Measurements from ENCODE around the gene RIPPLY3. TPM values are rescaled to one million over a fixed set of nuclear protein-coding genes. Genes with fewer than 3 reads are reported as not detected.
A peak's percentile ranks its signal among the peaks of the same experiment; 100 is the strongest.

The RIPPLY3 gene
- total RNA-seq, 1 donor from 2014 or later: 17.9 TPM

DNA sequence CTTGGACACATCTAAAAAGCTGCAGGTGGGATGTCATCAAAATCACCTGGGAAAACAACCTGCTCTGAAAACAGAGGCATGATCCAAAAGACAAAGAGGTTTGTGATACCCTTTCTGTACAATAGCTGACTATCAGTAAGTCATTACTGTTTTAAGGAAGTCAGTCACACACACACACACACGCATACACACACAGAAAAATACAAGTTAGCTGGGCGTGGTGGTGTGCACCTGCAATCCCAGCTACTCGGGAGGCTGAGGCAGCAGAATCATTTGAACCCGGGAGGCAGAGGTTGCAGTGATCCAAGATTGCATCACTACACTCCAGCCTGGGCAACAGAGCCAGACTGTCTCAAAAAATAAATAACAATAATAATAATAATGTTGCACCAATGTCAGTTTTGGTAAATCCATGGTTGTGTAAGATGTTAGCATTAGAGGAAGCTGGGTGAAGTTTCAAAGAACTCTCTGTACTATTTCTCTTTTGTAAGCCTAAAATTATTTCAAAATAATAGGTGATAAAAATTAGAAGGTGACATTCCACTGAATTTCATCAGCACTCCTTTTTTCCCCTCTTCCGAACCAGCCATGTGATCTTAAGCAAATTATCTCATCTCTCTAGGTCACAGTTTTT lies 30.2 kb upstream of the RIPPLY3 start:
- Mint-ChIP-seq H3K4me3 (ENCODE audit: low read depth) (no peak overlapping the region), H3K36me3 (ENCODE audit: insufficient read depth) (peaks cover 3% of the 10 kb centered on the region), H3K9me3 (ENCODE audit: low read depth) (no peaks in the 10 kb centered on the region), H3K27me3 (no peaks in the 10 kb centered on the region), H3K4me1 (ENCODE audit: low read depth) (peaks cover 20% of the 10 kb centered on the region), H3K27ac (no peak overlapping the region)
- DNase-seq (ENCODE audit: low spot score, unreplicated experiment): no peak
- TF ChIP-seq, protein P1, sequence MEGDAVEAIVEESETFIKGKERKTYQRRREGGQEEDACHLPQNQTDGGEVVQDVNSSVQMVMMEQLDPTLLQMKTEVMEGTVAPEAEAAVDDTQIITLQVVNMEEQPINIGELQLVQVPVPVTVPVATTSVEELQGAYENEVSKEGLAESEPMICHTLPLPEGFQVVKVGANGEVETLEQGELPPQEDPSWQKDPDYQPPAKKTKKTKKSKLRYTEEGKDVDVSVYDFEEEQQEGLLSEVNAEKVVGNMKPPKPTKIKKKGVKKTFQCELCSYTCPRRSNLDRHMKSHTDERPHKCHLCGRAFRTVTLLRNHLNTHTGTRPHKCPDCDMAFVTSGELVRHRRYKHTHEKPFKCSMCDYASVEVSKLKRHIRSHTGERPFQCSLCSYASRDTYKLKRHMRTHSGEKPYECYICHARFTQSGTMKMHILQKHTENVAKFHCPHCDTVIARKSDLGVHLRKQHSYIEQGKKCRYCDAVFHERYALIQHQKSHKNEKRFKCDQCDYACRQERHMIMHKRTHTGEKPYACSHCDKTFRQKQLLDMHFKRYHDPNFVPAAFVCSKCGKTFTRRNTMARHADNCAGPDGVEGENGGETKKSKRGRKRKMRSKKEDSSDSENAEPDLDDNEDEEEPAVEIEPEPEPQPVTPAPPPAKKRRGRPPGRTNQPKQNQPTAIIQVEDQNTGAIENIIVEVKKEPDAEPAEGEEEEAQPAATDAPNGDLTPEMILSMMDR (IDR thresholded peaks at IDR 0.05; ENCODE audit: unreplicated experiment): no peak

DNA sequence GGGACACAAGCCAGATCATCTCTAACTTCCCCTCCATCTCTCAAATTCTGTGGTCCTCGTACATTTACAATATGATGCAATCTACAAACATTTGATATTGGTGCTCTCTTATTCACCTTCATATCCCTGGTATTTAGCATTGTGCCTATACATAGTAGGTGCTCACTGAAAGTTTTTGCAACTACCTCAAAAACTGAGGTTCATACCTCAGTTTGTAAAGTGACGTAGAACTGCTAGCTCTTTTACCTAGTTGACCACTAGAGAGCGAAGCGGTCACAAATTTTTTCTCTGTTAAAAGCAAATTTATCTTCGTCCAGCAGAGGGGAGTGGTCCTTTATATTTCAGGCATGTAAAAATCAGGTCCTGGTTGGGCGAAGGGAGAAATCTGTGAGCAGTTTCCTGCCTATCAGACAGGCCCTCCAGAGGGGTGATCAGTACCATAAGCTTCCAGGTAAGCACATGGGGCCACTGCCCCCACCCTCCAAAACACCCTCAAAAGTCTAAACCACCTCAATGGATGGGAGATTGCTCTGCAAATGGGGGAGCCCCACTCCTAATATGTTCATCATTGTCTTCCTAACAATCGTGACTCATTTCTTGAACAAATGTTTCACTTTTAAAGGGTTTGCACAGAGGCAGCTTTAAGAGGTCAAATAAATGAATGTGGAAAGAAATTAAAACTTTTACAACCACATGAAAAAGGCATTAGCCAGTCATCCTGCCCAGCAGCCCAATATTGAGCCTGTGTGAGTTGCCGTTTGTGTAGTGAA lies 29.4 kb upstream of the RIPPLY3 start:
- peaks cover 20% of the 10 kb centered on the region for H3K4me1 Mint-ChIP-seq (ENCODE audit: low read depth)
- no peak for DNase-seq (ENCODE audit: low spot score, unreplicated experiment)
- H3K36me3 Mint-ChIP-seq (ENCODE audit: insufficient read depth): peaks cover 2% of the 10 kb centered on the region
- no peak overlapping the region for H3K27ac Mint-ChIP-seq
- TF ChIP-seq, protein P1 (IDR thresholded peaks at IDR 0.05; ENCODE audit: unreplicated experiment): peak; percentile 65
- H3K9me3 Mint-ChIP-seq (ENCODE audit: low read depth): no peaks in the 10 kb centered on the region
- no peaks in the 10 kb centered on the region for H3K27me3 Mint-ChIP-seq
- no peak overlapping the region for H3K4me3 Mint-ChIP-seq (ENCODE audit: low read depth)

DNA sequence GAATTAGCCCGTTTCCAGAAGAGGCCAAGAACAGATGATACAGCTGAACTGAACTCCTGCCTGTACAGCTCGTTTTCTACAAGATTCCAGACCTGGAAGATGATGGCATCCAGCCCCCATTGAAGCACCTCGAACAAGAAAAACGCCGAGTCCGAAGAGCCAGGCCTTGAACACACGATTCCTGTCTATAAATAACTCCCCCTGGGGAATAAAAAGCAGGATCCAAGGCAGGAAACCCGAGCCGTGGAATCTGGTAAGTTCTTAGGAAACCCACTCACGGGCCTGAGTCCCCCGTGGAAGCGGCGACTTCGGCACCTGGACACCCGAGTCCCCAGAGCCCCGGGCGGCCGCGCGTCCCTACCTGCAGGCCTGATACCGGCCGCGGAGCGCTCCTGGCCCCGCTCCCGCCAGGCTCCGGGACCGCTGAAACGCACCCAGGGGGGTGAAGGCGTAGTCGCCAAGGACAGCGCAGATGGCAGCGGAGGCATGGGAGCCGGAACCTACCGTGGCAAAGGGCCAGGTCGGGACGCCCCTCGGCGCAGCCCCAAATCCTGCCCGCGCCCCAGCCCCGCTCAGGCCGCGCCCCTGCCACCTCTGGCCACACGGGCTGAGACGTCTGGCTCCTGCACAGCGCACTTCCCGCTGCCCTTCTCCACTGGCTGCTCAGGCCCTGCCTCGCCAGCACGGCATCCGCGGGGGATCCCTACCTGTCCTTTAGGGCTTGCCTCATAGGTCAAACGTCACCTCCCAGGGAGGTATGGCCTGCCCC lies 26.0 kb upstream of the RIPPLY3 start:
- TF ChIP-seq, protein P1 (IDR thresholded peaks at IDR 0.05; ENCODE audit: unreplicated experiment): no peak
- DNase-seq (ENCODE audit: low spot score, unreplicated experiment): peak; percentile 20
- Mint-ChIP-seq H3K36me3 (ENCODE audit: insufficient read depth) (no peaks in the 10 kb centered on the region), H3K4me3 (ENCODE audit: low read depth) (peak overlapping the region; percentile 72), H3K9me3 (ENCODE audit: low read depth) (no peaks in the 10 kb centered on the region), H3K27ac (peak overlapping the region; percentile 82), H3K4me1 (ENCODE audit: low read depth) (peaks cover 16% of the 10 kb centered on the region), H3K27me3 (no peaks in the 10 kb centered on the region)

DNA sequence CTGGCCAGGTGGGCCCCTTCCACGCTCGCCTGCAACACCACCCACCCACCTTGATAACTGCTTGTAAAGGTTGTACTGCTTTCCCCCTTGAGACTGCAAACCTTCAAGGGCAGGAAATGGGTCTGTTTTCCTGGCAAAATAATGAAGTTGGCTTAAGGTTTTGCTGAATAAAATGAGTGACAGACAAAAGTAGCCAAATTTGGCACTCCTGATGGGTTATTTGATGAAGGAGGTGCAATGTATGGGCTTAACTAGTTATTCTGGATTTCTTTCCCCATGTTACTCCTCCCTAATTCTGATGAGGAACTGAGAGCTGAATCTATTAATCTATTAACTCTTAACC lies 25.5 kb upstream of the RIPPLY3 start:
- no peaks in the 10 kb centered on the region for H3K9me3 Mint-ChIP-seq (ENCODE audit: low read depth)
- no peaks in the 10 kb centered on the region for H3K27me3 Mint-ChIP-seq
- peak overlapping the region; percentile 72 for H3K4me3 Mint-ChIP-seq (ENCODE audit: low read depth)
- peaks cover 16% of the 10 kb centered on the region for H3K4me1 Mint-ChIP-seq (ENCODE audit: low read depth)
- DNase-seq (ENCODE audit: low spot score, unreplicated experiment): no peak
- H3K27ac Mint-ChIP-seq: peak overlapping the region; percentile 82
- TF ChIP-seq, protein P1 (IDR thresholded peaks at IDR 0.05; ENCODE audit: unreplicated experiment): no peak
- no peaks in the 10 kb centered on the region for H3K36me3 Mint-ChIP-seq (ENCODE audit: insufficient read depth)

DNA sequence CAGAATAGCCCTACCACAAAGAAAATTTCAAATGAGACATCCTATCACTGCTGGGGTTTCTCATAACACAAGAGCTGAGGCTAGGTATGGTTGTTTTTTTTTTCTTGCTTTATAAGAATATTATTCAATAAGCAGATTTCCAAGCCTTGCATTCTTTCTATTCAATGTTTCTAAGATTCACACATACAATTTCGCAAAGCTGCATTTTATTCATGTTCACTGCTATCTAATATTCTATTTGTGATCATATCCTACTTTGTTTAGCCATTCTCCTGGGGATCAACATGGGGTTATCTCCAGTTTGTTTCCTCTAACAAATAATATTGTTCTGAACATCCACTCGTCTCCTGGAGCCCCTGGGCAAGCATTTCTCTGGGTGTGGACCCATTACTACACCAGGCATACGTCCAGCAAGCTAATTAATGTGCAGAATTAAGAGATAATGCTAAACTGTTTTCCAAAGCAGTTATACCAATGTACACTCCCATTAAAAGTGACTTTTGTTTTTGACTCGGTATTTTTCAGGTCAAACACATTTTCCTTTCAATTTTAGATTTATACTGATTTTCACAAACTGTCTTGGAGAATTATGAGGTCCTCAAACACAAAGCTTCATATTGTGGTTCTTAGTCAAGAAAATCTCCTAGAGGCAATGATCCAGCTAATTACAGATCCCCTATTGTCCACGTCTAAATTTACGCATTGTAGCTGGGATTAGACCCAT lies 24.4 kb upstream of the RIPPLY3 start:
- Mint-ChIP-seq H3K4me3 (ENCODE audit: low read depth) (no peak overlapping the region), H3K27me3 (no peaks in the 10 kb centered on the region), H3K27ac (no peak overlapping the region), H3K9me3 (ENCODE audit: low read depth) (no peaks in the 10 kb centered on the region), H3K36me3 (ENCODE audit: insufficient read depth) (peaks cover 2% of the 10 kb centered on the region), H3K4me1 (ENCODE audit: low read depth) (peaks cover 13% of the 10 kb centered on the region)
- TF ChIP-seq, protein P1 (IDR thresholded peaks at IDR 0.05; ENCODE audit: unreplicated experiment): no peak
- no peak for DNase-seq (ENCODE audit: low spot score, unreplicated experiment)
